WTC11 (cell line): ENCODE results near the gene DACT3.

ENCODE experiments used
- TF ChIP-seq, protein P1 (sequence below): fragments of 200-600 bp; IDR thresholded peaks from 2 replicates; pipeline ENCODE4 v1.8.0; 2022; ENCODE audit warnings: antibody characterized with exemption
- TF ChIP-seq, protein P2 (sequence below): fragments of 250-450 bp; sonication (Bioruptor Pico); IDR thresholded peaks from 2 replicates; pipeline ENCODE4 v1.9.0; 2021; ENCODE audit warnings: moderate library complexity, mild to moderate bottlenecking, inconsistent platforms, borderline replicate concordance

DNA sequence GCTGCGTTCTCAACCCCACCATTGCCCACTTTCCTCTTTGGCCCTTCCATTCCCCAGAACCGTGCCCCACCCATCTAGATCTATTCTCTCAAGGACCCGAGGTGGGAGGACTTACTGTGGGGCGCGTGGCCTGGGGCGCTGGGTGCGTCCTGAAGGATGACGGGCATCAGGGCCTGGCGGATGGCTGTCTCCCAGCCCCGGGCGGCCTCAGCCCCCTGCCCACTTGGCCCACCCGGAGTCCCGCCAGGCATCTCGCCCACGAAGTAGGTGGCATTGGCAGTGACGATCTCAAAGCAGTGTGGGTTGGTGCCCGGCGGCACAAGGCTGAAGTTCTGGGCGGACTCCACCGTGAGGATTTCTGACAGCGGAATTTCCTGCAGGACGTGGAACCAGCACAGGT, 32.8 kb upstream of the DACT3 start:
- TF ChIP-seq, protein P1, sequence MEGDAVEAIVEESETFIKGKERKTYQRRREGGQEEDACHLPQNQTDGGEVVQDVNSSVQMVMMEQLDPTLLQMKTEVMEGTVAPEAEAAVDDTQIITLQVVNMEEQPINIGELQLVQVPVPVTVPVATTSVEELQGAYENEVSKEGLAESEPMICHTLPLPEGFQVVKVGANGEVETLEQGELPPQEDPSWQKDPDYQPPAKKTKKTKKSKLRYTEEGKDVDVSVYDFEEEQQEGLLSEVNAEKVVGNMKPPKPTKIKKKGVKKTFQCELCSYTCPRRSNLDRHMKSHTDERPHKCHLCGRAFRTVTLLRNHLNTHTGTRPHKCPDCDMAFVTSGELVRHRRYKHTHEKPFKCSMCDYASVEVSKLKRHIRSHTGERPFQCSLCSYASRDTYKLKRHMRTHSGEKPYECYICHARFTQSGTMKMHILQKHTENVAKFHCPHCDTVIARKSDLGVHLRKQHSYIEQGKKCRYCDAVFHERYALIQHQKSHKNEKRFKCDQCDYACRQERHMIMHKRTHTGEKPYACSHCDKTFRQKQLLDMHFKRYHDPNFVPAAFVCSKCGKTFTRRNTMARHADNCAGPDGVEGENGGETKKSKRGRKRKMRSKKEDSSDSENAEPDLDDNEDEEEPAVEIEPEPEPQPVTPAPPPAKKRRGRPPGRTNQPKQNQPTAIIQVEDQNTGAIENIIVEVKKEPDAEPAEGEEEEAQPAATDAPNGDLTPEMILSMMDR: no peak
- TF ChIP-seq, protein P2, sequence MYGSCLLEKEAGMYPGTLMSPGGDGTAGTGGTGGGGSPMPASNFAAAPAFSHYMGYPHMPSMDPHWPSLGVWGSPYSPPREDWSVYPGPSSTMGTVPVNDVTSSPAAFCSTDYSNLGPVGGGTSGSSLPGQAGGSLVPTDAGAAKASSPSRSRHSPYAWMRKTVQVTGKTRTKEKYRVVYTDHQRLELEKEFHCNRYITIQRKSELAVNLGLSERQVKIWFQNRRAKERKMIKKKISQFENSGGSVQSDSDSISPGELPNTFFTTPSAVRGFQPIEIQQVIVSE (CRISPR knock-in tag): no peak
